Measurements from ENCODE around the gene EXOSC6.
"Not testable (repeated sequence)": the region's sequence is repeated elsewhere in the genome, so short reads cannot be mapped to it uniquely, and the experiment has no call there.

GRCh38 chr16:70249697-70250096, 2.0 kb downstream of the EXOSC6 start:
- not testable (repeated sequence) for TF ChIP-seq CTCF (conservative IDR thresholded peaks at IDR 0.05; ENCODE audit: low read depth, low read length); POLR2A (IDR thresholded peaks at IDR 0.05; ENCODE audit: low read depth, low read length); CHD1 (IDR thresholded peaks at IDR 0.05; ENCODE audit: low read depth, low read length); NFE2L2 (IDR thresholded peaks at IDR 0.05; ENCODE audit: low read depth, low read length); MAFK (IDR thresholded peaks at IDR 0.05; ENCODE audit: low read depth, low read length); MXI1 (IDR thresholded peaks at IDR 0.05; ENCODE audit: borderline replicate concordance, low read depth, low read length); FOS (IDR thresholded peaks at IDR 0.05; ENCODE audit: low read depth, low read length); RFX5 (IDR thresholded peaks at IDR 0.05; ENCODE audit: low read depth, low read length); USF2 (IDR thresholded peaks at IDR 0.05; ENCODE audit: low read depth, low read length); SMC3 (IDR thresholded peaks at IDR 0.05; ENCODE audit: low read depth, low read length)

Data from IMR-90 (cell line).